ENCODE measurements around the gene ECM2.

ECM2 gene

DNA sequence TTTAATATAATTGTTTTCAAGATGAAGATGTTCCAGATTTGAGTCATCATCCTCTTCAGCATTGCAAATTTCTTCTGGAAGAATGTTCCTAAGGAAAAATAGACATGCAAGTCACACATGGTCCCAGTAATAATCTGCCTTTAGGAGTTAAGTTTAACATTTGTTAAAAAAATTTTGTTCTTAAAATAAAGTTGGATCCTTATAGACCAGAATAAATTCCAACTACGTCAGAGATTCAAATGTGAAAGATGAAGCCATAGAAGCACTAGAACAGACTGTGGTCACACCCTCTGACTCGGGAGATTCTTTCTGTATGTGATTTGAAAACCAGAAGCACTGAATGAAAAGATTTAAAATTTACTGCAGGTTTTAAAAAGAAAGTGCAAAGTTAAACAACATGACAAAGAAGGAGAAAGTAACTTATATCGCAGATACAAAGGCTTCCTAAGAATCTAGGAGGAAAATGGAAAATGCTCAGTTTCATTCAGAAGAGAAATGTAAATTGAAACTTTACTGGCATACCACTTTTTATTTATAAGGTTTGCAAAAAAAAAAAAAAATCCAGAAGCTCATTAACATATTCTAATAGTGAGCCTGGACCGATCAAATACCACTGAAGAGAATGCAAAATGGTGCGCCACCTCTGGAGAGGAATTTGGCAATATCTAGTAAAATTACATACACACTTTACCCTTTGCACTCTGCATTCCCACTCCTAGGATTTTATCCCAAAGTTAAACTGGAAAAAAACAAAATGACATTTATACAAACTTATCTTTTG lies 39.2 kb downstream of the ECM2 start:
- no peak for DNase-seq

- DNase-seq: no peak
Observed at GRCh38 chr9:92494856-92495255, 40.9 kb downstream of the ECM2 start.

DNA sequence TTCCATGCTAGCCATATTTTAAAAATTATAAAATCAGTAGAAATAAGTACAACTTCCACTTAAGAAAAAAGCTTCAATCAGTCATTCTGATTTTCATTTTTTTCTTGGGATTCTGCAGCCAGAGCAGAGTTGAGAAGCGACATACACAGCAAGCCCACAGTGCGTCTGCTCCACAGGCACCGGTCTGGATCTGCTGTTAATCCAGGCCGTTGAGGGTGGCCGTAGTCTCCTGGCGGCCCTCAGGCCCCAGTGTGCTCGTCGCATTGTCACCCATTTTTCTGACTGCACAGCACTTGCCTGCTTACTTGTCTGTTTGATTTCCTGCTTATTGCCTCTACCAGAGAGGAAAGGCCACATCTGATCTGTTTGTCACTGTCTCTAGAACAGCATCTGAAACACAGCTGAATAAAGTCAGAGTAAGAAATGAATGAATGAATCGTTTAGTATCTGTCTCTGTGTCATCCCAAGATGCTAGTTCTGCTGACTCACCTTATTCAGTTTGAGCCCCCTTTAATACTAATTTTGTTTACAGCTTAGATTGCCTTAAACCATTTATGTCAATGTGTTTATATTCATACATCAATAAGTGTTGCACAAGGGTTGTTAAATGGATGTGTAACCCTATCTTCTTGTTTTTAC lies 41.9 kb downstream of the ECM2 start:
- DNase-seq: no peak

GRCh38 chr9:92492781-92493401 lies 42.9 kb downstream of the ECM2 start:
- no peak for DNase-seq

DNA sequence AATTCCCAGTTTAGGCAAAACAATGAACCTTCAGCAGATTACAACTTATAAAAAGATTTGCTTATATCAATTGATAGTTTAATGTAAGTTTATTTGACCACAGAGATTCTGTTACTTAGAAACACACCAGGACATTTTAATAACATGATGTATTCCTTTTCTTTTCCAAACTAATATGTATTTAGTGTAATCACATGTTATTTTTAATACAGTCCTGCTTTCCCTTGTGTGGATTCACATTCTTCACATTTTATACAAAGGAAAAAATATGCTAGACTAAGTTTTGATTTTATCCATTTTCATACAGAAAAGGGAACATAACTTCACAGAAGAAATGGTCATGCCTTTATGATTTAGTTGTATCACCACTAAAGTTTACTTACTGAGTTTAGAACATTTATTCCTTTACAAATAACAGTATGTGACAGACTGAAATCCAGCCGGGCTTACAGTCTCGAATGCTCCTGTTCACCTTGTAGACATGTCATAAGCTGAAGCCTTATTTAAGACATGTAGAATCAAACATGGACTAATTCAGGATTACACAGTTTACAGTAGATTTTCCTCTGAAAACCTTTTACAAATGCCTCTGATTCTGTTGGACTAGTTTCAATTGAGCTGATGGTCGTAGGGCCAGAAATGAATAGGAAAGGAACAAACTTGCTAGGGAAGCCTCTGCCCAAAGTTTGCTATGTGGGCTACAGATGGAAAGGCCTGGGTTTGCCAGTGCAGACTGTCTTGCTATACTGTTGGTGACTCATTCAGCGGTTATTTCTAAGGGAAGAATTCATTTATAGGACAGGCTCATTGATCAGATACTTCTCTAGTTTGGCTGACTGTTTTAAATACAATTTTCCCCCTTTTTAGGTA lies 46.9 kb downstream of the ECM2 start:
- DNase-seq: no peak

DNA sequence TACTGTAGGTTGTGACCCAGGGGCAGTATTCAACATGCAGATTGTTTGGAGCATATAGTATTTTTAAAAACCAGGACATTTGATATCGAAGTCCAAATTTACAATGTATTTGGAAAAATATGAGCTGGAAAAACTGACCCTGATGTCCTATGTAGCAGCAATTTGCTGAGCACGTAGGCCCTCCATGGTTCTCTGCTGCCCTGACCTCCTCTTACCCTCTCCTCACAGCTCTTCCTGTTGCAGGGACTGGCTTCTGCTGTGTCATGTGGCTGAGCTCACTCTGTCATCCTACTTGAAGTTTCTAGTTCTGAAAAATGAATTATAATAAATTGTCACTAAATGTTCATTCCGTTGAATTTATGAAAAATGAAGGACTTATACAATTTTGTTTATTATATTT lies 49.4 kb downstream of the ECM2 start:
- DNase-seq: no peak

DNA sequence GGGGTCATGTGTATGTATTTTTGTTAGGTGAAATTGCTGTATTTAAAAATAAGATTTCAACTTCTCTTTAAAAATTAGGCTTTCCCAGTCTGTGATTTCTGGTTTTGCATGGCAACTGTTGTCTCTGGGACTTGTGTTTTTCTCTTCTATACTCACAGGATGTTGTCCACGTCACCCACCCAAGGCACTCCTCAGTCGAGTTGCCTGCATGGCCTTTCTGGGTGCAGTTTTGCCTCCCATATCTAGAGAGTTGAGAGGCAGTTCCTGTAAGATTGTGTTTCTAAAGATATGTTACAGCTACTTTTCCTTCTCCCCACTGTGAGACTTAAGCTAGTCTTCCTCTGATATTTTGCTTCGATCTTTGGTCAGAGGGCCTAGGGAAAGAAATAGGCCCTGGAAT lies 51.2 kb downstream of the ECM2 start:
- DNase-seq: no peak

DNA sequence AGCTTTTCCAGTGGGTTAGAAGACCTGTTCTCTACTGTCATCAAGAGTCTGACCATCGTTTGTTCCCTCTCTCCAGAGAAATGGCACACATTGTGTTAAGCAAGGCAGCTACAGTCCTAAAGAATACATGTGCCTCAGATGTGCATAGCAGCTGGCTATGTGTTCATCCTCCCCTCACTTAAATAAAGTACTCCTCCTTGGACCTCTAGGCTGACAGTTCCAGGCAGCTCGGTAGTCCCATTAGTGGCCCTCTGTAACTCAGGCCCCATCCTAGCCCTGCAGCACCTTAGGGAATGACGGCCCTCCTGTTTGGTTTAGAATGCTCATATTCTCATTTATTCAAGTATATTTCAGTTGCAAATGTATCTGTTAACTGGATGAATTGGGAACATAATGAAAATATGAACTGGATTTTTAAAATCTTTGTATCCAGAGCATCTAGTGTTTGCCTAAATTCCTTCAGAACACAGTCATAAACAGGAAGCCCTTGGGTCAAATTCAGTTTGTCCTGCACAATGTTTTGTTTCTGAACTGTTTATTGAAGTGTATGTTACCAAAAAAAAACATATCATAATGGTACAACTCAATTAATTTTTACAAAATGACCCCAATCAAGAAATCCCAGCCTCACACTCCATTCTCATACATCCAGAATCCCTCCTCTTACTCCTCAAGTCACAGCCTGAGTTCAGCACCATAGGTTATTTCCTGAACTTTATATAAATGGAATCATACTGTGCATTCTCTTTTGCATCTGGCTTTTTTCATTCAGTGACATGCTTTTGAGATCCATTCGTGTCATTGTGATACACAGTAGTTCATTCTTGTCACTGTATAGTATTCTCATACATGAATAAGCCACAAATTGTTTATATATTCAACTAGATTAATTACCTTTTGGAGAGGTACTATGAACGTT lies 51.9 kb downstream of the ECM2 start:
- DNase-seq: no peak

DNA sequence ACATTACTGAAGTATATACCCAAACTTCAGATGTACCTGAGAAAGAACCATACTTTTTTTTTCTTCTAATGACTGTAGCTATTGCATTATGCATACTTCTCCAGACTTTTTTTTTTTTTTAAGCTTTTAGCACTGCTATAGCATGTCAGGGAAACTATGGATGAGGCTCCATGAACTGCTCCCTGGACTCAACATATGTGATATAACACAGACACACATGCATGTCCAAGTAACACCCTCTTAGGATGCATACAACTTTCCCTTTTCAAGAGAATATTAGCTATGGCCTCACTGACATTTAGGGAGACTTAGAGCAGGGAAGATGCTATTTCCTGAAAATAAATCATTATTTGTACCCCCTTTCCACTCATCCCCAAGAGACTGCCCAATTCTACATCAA lies 53.0 kb downstream of the ECM2 start:
- DNase-seq: no peak

- DNase-seq: no peak
Observed at GRCh38 chr9:92482329-92482728, 53.5 kb downstream of the ECM2 start, which contains the start of gene ASPN. Gene ASPN, minus strand, starts transcription at chr9:92482506.

DNA sequence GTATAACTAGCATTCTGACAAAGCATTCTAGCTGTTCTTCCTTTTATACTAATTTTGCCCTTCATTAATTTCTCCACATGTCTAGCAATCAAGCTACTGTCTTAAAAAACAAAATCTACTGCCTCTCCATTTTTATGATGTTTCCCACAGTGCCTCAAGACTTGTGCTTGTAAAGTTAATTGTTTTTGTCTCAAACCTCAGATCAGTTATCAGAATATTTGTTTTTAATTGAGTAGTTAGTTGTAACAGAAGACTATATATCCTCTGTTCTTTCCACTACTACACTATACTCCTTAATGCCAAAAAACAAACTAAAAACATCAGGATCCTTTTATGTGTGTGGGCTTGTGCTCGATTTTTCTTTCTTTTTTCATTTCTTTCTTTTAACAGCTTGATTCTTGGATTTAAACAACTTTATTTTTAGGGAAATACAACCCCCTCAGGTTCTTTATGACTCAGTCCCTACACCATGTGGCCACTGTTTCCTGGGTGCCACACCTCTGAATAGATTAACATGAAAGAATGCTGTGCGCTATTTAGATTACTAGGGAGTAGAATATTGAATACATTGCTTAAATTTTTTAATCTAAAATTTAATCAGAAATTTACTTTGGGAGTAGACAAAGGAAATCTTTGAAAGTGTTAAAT lies 54.7 kb downstream of the ECM2 start:
- DNase-seq: no peak

DNA sequence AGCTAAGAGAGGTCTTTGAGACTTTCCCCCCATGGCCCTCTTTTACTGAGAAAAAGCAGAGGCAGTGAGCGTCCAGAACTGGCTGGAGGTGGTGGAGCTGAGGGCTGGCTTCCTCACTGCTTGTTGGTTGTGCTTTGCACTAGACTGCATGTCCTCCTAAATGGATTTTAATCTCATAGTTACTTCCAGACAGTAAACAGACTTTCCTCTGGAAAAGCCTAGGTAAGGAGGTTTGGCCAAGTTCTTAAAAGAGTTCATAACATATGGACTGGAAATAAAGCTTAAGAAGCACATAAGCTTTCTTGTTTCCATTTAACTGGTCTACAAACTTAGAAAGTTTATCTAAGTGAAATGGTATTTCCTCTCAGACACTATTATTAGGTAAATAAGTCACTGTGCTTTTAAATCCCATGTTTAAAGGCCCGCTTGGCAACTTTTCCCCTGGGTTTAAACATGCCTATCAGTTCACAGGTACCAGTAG lies 55.5 kb downstream of the ECM2 start:
- DNase-seq: no peak

- no peak for DNase-seq
Observed at GRCh38 chr9:92479346-92479745, 56.4 kb downstream of the ECM2 start.

GRCh38 chr9:92478783-92479182 lies 57.0 kb downstream of the ECM2 start:
- no peak for DNase-seq

GRCh38 chr9:92476962-92477361 lies 58.8 kb downstream of the ECM2 start:
- DNase-seq: no peak

GRCh38 chr9:92474587-92474986 lies 61.2 kb downstream of the ECM2 start:
- no peak for DNase-seq

- DNase-seq: no peak
Observed at GRCh38 chr9:92468206-92468605, 67.6 kb downstream of the ECM2 start.

DNA sequence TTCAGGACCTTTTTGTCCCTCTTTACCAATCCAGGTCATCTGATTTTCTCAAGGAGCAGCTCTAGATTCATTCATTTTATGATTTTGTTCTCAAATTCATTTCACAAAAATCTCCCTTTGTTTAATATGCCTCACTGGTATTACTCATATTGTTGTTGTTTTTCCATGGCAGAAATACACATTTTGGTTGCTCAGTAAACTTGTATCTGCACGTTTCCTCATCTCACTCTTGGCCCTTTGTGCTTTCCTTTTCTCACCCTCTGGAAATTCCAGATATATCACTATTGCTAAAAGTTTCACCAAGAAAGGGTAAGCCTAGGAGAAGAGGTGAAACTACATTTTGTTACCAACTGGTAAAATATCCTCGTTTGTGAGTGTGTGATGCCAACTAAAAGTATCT lies 68.3 kb downstream of the ECM2 start:
- DNase-seq: no peak

GRCh38 chr9:92467041-92467440 lies 68.7 kb downstream of the ECM2 start:
- no peak for DNase-seq

DNA sequence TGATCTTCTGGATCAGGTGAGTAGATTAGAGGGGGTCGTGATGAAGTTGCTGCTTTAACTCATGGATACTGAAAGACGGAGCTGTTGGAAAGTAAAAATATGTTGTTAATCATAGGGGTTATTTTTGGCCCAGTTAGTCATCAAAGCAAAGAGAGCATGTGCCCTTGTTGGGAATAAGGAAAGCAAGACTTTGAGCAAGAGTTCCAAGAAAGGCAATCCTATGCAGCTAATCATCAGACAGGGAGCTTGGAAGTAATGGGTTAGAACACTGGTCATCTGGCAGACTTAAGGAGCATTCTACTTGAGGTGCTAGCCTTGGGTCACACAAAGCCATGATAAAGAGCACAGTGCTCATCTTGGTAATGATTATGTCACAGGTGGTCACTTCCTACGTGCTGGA lies 71.8 kb downstream of the ECM2 start:
- no peak for DNase-seq

- DNase-seq: no peak
Observed at GRCh38 chr9:92463387-92463786, 72.4 kb downstream of the ECM2 start.
